Stimulated activated CD8-positive, alpha-beta memory T cell treated with anti-CD3 and anti-CD28 coated beads, Interleukin-7, amount 100 ng/mL, for 1 hour (primary cell): Measurements from ENCODE around the gene ANO4.
"Not testable (repeated sequence)": the region's sequence is repeated elsewhere in the genome, so short reads cannot be mapped to it uniquely, and the experiment has no call there.

Experiments used
- DNase-seq, 2 donors: peaks; one replicate each; pipeline ENCODE4 v3.0.0-alpha.2; 2020; ENCODE audit warnings: low read depth in 2 of 2

ANO4 gene

DNA sequence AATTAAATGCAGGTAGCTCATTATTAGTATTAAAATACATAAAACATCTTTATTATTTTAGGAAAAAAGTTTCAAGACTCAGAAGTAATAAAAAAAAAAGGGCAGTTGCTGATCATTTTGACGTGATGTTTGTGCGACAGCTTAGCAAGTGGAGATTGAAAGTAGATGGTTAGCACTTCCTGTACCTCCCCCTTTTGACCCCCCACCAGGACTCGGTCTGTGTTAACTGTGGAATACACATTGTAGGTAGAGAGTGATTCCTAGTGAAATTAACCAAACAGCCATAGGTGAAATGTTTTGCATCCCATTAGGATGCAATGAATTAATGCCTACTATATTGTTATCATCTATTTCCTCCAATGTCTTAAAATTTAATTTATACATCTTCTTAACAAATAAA lies 294.7 kb downstream of the ANO4 start:
- no peak for DNase-seq

GRCh38 chr12:101090222-101090621 lies 295.6 kb downstream of the ANO4 start:
- not testable (repeated sequence) for DNase-seq

GRCh38 chr12:101097829-101098580 lies 303.4 kb downstream of the ANO4 start:
- no peak for DNase-seq

DNA sequence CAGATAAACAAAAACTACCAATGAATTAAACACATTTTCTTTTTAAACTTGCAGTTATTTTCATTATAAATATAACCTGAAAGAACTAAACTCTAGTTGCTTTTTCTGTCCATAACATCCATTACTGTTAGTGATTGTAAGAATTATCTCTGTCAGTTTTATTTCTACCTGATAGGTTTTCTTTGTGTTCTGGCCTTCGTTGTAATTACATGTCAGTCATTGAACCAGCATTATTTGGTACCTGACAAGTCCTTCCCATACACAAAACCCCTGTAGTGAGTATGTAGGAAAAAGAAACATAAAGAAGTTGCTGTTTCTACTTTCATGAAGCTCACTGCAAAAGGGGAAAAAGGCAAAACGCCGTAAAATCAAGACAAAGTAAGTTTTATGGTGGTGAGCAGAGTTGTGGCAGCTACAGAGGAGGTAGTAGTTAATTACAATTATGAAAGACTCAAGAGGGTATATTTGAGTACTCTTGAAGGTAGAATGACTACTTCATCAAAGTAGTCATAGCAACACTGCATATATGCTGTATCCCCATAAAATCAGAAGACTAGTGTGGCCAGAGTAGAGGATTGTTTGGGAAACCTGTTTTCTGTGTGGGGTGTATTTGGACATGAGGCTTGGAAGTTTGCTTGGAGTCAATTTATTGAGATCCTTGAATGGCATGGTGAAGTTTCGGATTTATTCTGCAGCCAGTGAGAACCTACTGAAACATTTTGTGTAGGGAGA lies 312.6 kb downstream of the ANO4 start:
- no peak for DNase-seq

DNA sequence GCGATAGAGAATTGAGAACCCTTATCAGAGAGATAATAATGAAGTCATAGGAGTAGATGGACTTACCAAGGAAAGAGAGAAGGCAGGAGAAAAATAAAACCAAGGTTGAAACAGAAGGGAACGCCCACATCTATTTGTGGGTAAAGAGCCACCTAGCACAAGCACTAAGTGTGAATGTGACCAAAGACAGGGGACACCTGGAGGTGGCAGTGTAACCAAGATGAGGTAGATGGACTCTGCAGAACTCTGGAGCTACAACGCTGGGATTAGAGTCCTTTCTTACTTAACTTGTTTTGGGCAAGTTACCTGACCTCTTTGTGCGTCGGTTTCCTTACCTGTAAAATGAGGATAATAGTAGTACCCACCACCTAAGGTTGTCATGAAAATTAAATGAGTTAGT lies 313.6 kb downstream of the ANO4 start:
- DNase-seq = no peak

DNA sequence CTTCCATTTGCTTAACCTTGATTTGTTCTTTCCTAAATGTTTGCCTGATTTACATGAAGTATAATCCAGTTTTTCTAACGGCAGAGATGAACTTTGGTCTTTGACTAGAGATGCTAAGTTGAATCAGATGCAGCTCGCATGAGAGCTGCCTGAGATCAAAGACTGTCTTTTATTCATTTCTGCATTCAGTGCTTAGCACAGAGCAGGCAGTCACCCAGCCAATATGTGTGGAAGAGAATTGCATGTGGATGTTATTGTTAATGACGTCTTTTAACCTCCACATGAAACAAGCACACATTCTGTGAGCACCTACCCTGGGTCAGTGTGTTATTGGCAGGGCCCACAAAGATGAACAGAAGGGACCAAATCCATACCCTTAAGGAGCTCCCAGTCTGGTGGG lies 316.3 kb downstream of the ANO4 start:
- no peak for DNase-seq

- DNase-seq = no peak
Observed at GRCh38 chr12:101111441-101111840, 316.9 kb downstream of the ANO4 start.

- no peak for DNase-seq
Observed at GRCh38 chr12:101115326-101115725, 320.8 kb downstream of the ANO4 start.

DNA sequence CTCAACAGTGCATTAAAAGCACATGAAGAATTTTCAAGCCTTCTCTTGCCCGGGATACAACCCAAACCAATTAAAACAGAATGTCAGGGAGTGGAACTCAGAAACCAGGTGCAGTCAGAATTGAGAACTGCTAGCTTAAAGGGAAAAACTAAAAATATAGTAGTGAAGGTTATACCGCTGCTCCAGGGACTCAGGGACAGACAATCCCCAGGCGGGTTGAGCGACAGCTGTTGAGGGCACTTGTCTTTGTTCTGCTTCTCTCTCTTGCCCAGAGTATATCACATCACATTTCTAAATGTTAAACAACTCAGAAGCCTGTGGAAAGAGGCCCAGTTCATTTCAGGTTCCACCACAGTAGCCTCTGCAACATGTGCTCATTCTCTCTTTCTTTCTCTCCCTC lies 322.3 kb downstream of the ANO4 start:
- DNase-seq = no peak

DNA sequence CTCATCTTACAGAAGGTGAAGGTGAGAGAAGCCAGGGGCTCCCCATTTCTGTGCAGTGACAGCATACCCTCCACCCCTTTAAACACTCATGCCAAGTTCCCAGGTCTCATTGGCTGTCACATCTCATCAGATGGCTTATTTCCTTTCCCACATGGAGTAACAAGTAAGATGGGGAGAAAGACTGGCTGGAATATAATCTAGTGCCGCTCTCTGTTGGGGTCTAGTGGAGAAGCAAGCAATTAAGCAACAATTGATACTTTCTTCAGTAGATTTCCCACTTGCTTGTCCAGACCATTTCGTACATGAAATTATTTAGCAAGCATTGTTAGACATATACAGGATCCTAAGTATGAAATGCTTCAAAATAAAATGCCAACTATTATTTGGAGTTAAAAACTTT lies 323.3 kb downstream of the ANO4 start:
- no peak for DNase-seq

DNA sequence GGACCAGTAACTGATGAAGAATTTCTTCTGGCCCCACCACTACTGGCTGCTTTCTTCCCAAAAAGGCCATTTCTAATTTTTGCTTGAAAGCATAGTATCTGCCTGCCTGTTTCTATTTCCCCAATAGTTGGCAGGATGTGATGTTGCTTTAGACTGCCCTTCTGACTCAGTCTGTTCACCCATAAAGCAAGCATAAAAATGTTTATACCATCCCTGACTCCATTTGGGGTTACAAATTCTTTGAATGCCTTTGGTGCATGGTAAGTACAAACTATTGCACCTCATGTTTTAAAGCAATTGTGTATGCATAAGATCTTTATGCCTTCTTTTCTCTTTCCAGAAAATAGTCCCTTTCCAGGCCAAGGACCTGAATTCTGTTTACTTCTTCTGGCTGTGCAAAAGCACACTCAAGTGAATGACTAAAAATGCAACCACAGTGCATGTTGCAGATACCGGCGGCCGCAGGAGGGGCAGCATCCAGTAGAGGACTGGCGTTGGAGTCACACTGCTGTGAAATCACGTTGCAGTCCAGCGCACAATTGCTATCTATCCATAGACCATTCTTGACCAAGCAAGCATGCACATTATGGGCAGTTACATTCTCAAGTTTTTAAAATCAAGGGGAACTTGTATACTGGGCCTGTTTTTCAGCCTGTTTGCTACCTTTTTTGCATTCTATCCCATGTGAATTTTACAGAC lies 333.1 kb downstream of the ANO4 start:
- no peak for DNase-seq

DNA sequence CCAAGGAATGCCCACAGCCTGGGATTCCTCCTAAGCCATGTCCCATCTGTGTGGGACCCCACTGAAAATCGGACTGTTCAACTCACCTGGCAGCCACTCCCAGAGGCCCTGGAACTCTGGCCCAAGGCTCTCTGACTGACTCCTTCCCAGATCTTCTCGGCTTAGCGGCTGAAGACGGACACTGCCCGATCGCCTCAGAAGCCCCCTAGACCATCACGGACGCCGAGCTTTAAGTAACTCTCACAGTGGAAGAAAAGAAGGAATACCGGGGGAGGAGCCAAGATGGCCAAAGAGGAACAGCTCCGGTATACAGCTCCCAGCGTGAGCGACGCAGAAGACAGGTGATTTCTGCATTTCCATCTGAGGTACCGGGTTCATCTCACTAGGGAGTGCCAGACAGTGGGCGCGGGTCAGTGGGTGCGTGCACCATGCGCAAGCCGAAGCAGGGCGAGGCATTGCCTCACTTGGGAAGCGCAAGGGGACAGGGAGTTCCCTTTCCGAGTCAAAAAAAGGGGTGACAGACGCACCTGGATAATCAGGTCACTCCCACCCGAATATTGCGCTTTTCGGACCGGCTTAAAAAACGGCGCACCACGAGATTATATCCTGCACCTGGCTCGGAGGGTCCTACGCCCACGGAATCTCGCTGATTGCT lies 351.3 kb downstream of the ANO4 start:
- DNase-seq = not testable (repeated sequence)

- DNase-seq = no peak
Observed at GRCh38 chr12:101165319-101165718, 370.7 kb downstream of the ANO4 start.

DNA sequence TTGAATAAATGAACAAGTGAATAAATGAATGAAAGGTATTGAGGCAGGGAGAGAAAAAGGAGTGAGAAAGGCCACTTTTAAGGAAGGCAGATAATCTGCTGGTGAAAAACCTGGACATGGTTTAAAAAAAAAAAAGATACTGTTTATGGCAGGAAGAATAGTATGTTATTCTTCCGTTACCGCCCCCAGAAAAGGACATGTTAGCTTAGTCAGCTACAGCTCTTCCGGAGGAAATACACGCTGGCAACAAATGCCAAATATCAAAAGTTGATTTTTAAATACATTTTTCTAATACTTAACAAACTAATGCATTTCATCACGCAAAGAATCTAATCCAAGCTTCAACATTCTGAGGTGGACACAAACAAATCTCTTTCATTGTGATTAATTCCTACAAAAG lies 372.3 kb downstream of the ANO4 start:
- DNase-seq = no peak

GRCh38 chr12:101168001-101168400 lies 373.4 kb downstream of the ANO4 start:
- no peak for DNase-seq

DNA sequence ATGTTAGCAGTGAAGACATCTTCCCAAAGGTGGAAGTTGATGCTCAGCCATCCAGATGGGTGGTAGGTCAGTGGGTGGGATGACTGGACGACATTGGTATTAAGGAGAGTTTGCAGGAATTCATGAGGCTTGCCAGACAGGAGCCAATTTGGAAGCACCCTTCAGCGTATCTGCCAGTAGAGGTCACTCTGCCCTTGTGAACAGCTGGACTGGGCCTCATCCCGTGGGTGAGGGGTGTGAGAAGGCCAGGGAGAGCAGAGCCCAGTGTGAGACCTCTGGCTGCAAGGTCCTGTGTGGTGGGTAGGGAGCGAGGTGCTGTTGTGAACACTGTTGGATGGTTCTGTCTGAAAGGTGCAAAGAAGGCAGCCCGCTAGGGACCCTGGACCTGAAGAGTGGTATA lies 377.7 kb downstream of the ANO4 start:
- DNase-seq = no peak

- no peak for DNase-seq
Observed at GRCh38 chr12:101173197-101173749, 378.7 kb downstream of the ANO4 start.

- no peak for DNase-seq
Observed at GRCh38 chr12:101174541-101174940, 380.0 kb downstream of the ANO4 start.
